ENCODE measurements around the gene TMEM184B.

The TMEM184B gene

DNA sequence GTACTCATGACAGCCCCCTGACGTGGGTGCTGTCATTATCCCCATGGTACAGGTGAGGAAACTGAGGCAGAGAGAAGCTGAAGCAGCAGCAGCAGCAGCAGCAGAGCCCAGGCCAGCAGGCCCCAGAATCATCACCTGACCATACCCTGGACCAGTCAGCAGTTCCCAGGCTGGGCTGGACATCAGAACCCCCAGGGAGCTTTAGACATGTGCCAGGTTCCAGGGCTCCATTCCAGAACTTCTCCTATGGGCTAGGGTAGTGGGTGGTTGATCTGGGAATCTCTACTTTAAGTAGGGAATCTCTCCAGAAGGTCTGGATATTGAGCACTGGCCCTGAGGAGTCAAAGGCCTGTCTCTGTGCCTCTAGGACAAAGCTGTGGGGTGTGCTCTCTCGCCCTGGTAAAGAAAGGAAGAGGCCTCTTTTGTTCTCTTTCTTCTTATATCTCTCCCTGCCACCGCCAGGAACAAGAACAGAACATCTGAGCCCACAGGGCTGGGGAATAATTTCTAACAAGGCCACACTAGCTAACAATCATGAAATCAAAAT lies 44.4 kb downstream of the TMEM184B start:
- TF ChIP-seq, protein P1, sequence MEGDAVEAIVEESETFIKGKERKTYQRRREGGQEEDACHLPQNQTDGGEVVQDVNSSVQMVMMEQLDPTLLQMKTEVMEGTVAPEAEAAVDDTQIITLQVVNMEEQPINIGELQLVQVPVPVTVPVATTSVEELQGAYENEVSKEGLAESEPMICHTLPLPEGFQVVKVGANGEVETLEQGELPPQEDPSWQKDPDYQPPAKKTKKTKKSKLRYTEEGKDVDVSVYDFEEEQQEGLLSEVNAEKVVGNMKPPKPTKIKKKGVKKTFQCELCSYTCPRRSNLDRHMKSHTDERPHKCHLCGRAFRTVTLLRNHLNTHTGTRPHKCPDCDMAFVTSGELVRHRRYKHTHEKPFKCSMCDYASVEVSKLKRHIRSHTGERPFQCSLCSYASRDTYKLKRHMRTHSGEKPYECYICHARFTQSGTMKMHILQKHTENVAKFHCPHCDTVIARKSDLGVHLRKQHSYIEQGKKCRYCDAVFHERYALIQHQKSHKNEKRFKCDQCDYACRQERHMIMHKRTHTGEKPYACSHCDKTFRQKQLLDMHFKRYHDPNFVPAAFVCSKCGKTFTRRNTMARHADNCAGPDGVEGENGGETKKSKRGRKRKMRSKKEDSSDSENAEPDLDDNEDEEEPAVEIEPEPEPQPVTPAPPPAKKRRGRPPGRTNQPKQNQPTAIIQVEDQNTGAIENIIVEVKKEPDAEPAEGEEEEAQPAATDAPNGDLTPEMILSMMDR (IDR thresholded peaks at IDR 0.05; ENCODE audit: low read depth, low read length): no peak
- no peak for DNase-seq (ENCODE audit: extremely low read depth, low read depth)

DNA sequence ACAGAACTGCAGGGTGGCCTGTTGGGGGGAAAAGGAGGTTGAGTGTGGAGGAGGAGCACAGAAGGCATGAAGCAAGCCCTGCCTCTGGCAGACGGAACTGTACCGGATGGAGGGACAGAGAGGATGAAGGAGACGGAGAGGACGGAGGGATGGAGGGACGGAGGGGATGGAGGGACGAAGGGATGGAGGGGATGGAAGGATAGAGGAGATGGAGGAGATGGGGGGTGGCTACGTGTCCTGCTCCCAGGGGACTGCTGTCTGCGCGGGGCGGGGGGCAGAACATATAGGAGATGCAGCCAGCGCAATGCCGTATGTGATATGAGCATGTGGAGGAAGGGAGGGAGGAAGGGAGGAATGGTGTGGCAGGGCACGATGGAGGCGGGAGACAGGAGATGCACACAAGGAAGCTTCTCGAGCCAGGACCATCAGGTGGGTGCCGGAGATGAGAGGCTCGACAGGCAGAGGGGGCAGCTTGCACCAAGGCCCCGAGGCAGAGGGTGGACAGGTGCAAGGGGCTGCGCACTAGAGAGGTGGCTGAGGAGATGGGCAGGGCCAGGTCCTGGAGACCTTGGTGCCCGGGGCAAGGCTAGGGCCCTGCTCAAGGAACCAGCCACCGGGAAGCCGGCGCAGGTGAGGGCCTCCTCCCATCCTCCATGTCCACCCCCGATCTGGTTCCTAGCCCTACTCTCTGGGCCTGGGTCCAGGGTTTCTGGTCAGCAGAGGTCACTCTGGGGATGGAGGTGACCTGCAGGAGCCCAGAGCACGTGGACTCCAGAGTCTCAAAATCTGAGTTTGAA lies 45.8 kb downstream of the TMEM184B start:
- TF ChIP-seq, protein P1 (IDR thresholded peaks at IDR 0.05; ENCODE audit: low read depth, low read length): no peak
- DNase-seq (ENCODE audit: extremely low read depth, low read depth): no peak

DNA sequence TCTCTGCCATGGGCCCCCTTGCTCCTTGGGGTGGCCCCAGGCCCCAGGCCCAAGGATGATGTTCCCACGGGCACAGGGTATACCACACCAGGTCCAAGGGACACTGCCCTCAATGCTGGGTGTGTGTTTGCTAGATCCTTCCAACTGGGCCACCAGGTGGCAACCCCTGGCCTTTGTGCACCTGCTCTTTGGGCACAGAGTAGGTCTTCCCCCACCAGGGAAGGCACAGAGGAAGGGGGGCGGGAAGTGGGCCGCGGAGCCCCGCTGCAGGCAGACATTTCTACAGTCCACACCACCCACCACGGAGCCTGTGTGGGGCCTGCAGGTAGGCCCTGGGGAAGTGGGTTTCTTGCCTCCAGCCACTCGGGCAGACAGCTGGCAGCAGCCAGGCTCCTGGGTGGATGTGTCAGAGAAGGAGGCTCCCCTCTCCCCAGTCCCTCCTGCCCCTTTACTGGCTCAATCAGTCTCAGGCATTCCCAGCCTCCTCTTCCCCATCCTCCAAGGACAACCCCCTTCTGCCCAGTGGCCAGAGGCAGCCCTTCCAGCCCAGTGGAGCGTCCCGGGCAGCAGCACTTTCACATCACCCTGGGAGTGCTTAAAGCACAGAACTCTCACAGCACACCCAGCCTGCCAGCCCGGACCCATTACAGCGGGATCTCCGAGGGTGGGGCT lies 49.4 kb downstream of the TMEM184B start:
- DNase-seq (ENCODE audit: extremely low read depth, low read depth): no peak
- TF ChIP-seq, protein P1 (IDR thresholded peaks at IDR 0.05; ENCODE audit: low read depth, low read length): no peak

DNA sequence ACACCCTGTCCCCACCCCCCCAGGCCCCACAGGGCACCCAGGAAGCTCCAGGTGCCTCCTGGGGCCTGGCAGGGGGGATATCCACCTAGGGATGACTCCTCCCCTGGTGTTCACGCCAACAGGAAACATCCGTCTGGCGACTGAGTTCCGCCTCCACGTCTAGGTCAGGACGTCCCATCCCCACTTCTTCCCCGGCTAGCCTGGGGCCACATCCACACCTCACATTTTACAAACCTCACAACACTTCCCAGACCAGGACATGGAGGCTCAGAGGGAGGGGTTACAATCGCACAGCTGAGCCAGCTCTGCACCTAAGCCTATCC lies 50.1 kb downstream of the TMEM184B start:
- no peak for DNase-seq (ENCODE audit: extremely low read depth, low read depth)

DNA sequence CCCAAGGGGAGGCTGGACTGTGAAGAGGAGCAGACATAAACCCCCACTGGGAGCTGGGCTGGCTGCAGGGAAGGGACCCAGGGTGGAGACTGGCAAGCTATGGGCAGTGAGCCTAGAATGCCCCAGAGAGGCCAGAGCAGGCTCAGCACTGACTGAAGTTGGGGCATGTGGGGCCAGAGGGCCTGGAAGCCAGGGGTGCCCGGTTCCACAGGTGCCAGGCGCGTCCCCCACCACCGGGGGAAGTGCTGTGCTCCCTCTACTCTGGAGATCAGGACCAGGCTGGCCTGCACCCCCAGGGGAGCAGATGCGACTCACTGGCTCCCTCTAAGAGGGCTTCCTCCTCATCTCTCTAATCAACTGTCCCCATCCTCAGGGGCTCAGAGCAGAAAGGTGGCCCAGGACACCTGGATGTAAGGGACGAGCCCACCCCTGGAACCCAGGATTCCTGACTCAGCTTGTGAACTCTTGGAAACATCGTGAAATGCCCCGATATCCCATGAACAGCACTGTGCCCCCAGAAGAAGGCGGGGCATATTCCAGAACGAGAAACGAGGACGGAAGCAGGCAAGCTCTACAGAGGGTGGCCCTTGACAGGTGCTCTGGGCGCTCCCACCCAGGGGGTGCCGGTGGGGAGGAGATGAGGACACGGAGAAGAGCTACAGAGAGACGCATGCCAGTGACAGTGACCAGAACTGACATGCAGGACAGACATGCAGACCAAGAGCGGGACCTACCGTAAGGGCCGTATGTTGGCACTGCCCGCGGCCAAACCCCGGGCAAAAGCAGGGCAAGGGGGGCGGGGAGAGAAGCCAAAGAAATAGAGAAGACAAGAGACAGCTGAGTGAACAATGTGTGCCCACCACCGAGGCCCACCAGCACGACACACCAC lies 50.7 kb downstream of the TMEM184B start:
- no peak for DNase-seq (ENCODE audit: extremely low read depth, low read depth)
- TF ChIP-seq, protein P1 (IDR thresholded peaks at IDR 0.05; ENCODE audit: low read depth, low read length): no peak

More for the DNA sequence above, 50.1 kb downstream of the TMEM184B start:
- TF ChIP-seq, protein P1 (IDR thresholded peaks at IDR 0.05; ENCODE audit: low read depth, low read length): no peak

DNA sequence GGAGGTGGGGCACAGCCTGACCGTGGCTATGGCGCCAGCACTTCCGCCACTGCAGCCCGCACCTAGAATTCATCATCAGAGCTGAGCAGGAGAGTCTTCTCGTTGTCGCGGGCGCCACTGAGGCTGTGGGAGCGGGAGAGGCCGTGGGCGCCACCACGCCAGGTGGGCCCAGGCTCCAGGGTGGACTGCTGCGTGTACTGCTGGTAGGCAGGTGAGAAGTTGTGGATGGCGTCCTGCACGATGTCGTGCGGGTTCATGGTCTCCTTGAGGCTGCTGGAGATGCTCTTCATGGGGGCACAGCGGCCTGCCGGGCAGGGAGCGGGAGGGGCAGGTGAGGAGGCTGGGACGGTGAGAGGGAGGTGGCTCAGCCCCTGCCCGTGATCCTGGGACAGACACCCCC lies 51.4 kb downstream of the TMEM184B start:
- no peak for DNase-seq (ENCODE audit: extremely low read depth, low read depth)
- TF ChIP-seq, protein P1 (IDR thresholded peaks at IDR 0.05; ENCODE audit: low read depth, low read length): no peak
